ENCODE measurements around the gene PMS1. TPM values are rescaled to one million over a fixed set of nuclear protein-coding genes. Genes with fewer than 3 reads are reported as not detected.
"Not testable (repeated sequence)": the region's sequence is repeated elsewhere in the genome, so short reads cannot be mapped to it uniquely, and the experiment has no call there.

Gene PMS1
- total and polyA plus RNA-seq, 2 experiments from 2014 or later = 53.7 to 64.1 TPM

DNA sequence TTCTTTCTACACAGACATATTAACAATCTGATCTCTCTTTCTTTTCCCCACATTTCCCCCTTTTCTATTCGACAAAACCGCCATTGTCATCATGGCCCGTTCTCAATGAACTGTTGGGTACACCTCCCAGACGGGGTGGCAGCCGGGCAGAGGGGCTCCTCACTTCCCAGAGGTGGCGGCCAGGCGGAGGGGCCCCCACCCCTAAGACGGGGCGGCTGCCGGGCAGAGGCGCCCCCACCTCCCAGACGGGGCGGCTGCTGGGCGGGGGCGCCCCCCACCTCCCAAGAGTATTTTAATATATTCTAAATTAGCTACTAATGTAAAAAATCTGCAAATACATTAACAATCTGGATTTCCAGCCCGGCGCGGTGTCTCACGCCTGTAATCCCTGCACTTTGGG lies 24.1 kb upstream of the PMS1 start:
- not testable (repeated sequence) for H3K27me3 ChIP-seq (ENCODE audit: insufficient read depth); H3K27me3 Mint-ChIP-seq (ENCODE audit: insufficient read depth, low read depth, poor library complexity); H3K4me3 ChIP-seq; ATAC-seq; H3F3A ChIP-seq (replicated peaks; ENCODE audit: low read depth); H3K4me1 ChIP-seq (ENCODE audit: insufficient read depth); H2AFZ ChIP-seq; H3K36me3 ChIP-seq (ENCODE audit: insufficient read depth); H3K9me2 ChIP-seq (ENCODE audit: insufficient read depth); H3K9me3 Mint-ChIP-seq; H3K27ac ChIP-seq (ENCODE audit: low read depth); H3K4me2 ChIP-seq; H3K4me1 Mint-ChIP-seq; H3K36me3 Mint-ChIP-seq (ENCODE audit: low read depth); DNase-seq (ENCODE audit: low spot score); H3K4me3 Mint-ChIP-seq; H3K27ac Mint-ChIP-seq; H4K20me1 ChIP-seq (replicated peaks; ENCODE audit: insufficient read depth)
- peaks cover 10% of the 10 kb centered on the region; the same call in 1 of the 2 replicates for H3K79me2 ChIP-seq (replicated peaks; ENCODE audit: insufficient read depth)

DNA sequence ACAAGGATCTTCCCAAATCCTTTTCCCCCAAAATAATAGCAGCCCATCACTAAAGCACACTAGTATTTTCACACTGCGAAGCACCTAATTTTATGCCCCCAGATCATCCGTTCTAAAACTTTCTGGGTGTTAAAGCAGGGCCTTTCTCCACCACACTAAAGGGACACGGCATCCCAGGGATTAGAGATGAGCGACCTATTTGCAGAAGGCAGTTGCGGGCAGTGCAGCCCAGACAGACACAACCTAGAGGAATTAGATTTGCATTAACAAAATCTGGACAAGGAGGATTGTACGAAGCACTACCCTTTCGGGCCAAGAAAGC lies 22.1 kb upstream of the PMS1 start:
- Mint-ChIP-seq H3K4me3 (peak overlapping the region; percentile 85), H3K4me1 (no peaks in the 10 kb centered on the region), H3K36me3 (ENCODE audit: low read depth) (peaks cover 11% of the 10 kb centered on the region), H3K9me3 (no peaks in the 10 kb centered on the region), H3K27ac (peak overlapping the region; percentile 94), H3K27me3 (ENCODE audit: insufficient read depth, low read depth, poor library complexity) (peaks cover 2% of the 10 kb centered on the region)
- H3K79me2 ChIP-seq (replicated peaks; ENCODE audit: insufficient read depth) = peaks cover 10% of the 10 kb centered on the region; the same call in 1 of the 2 replicates
- peaks cover 8% of the 10 kb centered on the region; the same call in 1 of the 2 replicates for H3K4me1 ChIP-seq (ENCODE audit: insufficient read depth)
- H3K36me3 ChIP-seq (ENCODE audit: insufficient read depth) = peaks cover 3% of the 10 kb centered on the region
- peak overlapping the region; percentile 75 for H3K4me3 ChIP-seq
- DNase-seq (ENCODE audit: low spot score) = no peak
- no peaks in the 10 kb centered on the region for H4K20me1 ChIP-seq (replicated peaks; ENCODE audit: insufficient read depth)
- H3K9me2 ChIP-seq (ENCODE audit: insufficient read depth) = no peaks in the 10 kb centered on the region
- peak overlapping the region; percentile 86 for H3K4me2 ChIP-seq
- H3F3A ChIP-seq (replicated peaks; ENCODE audit: low read depth) = peaks cover 6% of the 10 kb centered on the region; the same call in 1 of the 2 replicates
- ATAC-seq = no peak
- no peaks in the 10 kb centered on the region for H3K27me3 ChIP-seq (ENCODE audit: insufficient read depth)
- TF ChIP-seq, protein P1, sequence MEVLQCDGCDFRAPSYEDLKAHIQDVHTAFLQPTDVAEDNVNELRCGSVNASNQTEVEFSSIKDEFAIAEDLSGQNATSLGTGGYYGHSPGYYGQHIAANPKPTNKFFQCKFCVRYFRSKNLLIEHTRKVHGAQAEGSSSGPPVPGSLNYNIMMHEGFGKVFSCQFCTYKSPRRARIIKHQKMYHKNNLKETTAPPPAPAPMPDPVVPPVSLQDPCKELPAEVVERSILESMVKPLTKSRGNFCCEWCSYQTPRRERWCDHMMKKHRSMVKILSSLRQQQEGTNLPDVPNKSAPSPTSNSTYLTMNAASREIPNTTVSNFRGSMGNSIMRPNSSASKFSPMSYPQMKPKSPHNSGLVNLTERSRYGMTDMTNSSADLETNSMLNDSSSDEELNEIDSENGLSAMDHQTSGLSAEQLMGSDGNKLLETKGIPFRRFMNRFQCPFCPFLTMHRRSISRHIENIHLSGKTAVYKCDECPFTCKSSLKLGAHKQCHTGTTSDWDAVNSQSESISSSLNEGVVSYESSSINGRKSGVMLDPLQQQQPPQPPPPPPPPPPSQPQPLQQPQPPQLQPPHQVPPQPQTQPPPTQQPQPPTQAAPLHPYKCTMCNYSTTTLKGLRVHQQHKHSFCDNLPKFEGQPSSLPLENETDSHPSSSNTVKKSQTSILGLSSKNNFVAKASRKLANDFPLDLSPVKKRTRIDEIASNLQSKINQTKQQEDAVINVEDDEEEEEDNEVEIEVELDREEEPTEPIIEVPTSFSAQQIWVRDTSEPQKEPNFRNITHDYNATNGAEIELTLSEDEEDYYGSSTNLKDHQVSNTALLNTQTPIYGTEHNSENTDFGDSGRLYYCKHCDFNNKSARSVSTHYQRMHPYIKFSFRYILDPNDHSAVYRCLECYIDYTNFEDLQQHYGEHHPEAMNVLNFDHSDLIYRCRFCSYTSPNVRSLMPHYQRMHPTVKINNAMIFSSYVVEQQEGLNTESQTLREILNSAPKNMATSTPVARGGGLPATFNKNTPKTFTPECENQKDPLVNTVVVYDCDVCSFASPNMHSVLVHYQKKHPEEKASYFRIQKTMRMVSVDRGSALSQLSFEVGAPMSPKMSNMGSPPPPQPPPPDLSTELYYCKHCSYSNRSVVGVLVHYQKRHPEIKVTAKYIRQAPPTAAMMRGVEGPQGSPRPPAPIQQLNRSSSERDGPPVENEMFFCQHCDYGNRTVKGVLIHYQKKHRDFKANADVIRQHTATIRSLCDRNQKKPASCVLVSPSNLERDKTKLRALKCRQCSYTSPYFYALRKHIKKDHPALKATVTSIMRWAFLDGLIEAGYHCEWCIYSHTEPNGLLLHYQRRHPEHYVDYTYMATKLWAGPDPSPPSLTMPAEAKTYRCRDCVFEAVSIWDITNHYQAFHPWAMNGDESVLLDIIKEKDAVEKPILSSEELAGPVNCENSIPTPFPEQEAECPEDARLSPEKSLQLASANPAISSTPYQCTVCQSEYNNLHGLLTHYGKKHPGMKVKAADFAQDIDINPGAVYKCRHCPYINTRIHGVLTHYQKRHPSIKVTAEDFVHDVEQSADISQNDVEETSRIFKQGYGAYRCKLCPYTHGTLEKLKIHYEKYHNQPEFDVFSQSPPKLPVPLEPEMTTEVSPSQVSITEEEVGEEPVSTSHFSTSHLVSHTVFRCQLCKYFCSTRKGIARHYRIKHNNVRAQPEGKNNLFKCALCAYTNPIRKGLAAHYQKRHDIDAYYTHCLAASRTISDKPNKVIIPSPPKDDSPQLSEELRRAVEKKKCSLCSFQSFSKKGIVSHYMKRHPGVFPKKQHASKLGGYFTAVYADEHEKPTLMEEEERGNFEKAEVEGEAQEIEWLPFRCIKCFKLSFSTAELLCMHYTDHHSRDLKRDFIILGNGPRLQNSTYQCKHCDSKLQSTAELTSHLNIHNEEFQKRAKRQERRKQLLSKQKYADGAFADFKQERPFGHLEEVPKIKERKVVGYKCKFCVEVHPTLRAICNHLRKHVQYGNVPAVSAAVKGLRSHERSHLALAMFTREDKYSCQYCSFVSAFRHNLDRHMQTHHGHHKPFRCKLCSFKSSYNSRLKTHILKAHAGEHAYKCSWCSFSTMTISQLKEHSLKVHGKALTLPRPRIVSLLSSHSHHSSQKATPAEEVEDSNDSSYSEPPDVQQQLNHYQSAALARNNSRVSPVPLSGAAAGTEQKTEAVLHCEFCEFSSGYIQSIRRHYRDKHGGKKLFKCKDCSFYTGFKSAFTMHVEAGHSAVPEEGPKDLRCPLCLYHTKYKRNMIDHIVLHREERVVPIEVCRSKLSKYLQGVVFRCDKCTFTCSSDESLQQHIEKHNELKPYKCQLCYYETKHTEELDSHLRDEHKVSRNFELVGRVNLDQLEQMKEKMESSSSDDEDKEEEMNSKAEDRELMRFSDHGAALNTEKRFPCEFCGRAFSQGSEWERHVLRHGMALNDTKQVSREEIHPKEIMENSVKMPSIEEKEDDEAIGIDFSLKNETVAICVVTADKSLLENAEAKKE (CRISPR knock-in tag; IDR thresholded peaks at IDR 0.05) = no peak
- TF ChIP-seq ZNF331 (CRISPR knock-in tag; IDR thresholded peaks at IDR 0.05; ENCODE audit: low read depth) = no peak
- TF ChIP-seq, protein P2, sequence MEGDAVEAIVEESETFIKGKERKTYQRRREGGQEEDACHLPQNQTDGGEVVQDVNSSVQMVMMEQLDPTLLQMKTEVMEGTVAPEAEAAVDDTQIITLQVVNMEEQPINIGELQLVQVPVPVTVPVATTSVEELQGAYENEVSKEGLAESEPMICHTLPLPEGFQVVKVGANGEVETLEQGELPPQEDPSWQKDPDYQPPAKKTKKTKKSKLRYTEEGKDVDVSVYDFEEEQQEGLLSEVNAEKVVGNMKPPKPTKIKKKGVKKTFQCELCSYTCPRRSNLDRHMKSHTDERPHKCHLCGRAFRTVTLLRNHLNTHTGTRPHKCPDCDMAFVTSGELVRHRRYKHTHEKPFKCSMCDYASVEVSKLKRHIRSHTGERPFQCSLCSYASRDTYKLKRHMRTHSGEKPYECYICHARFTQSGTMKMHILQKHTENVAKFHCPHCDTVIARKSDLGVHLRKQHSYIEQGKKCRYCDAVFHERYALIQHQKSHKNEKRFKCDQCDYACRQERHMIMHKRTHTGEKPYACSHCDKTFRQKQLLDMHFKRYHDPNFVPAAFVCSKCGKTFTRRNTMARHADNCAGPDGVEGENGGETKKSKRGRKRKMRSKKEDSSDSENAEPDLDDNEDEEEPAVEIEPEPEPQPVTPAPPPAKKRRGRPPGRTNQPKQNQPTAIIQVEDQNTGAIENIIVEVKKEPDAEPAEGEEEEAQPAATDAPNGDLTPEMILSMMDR (conservative IDR thresholded peaks at IDR 0.05; ENCODE audit: low read depth in 2 of 2) = no peak
- H3K27ac ChIP-seq (ENCODE audit: low read depth) = peak overlapping the region; percentile 96
- peak overlapping the region; percentile 90 for H2AFZ ChIP-seq
